ENCODE measurements around the gene RPTOR.

Gene RPTOR

DNA sequence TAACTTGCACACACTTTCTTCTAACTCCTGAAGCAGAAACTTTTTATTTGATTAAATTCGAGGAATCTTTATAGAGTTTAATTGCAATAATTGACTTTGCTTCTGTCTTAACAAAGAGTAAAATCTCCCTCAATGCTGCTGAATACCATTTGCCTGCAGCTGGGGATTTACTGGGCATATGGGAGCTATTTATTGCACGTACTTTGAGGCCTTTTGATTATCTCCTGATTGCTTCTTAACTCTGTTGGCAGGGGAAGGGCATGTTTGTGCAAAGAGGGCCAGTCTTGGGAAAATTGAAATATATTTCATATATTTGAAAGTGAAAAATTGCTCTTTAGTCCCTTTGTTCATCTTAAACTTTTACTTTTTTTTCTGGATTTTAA, 290.2 kb downstream of the RPTOR start:
- H3K4me3 ChIP-seq (ENCODE audit: low read depth, low read length), result no peak overlapping the region
- TF ChIP-seq, protein P1, sequence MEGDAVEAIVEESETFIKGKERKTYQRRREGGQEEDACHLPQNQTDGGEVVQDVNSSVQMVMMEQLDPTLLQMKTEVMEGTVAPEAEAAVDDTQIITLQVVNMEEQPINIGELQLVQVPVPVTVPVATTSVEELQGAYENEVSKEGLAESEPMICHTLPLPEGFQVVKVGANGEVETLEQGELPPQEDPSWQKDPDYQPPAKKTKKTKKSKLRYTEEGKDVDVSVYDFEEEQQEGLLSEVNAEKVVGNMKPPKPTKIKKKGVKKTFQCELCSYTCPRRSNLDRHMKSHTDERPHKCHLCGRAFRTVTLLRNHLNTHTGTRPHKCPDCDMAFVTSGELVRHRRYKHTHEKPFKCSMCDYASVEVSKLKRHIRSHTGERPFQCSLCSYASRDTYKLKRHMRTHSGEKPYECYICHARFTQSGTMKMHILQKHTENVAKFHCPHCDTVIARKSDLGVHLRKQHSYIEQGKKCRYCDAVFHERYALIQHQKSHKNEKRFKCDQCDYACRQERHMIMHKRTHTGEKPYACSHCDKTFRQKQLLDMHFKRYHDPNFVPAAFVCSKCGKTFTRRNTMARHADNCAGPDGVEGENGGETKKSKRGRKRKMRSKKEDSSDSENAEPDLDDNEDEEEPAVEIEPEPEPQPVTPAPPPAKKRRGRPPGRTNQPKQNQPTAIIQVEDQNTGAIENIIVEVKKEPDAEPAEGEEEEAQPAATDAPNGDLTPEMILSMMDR (IDR thresholded peaks at IDR 0.05; ENCODE audit: low read depth, low read length, missing control alignments), result no peak
- DNase-seq (ENCODE audit: low read depth), result no peak

DNA sequence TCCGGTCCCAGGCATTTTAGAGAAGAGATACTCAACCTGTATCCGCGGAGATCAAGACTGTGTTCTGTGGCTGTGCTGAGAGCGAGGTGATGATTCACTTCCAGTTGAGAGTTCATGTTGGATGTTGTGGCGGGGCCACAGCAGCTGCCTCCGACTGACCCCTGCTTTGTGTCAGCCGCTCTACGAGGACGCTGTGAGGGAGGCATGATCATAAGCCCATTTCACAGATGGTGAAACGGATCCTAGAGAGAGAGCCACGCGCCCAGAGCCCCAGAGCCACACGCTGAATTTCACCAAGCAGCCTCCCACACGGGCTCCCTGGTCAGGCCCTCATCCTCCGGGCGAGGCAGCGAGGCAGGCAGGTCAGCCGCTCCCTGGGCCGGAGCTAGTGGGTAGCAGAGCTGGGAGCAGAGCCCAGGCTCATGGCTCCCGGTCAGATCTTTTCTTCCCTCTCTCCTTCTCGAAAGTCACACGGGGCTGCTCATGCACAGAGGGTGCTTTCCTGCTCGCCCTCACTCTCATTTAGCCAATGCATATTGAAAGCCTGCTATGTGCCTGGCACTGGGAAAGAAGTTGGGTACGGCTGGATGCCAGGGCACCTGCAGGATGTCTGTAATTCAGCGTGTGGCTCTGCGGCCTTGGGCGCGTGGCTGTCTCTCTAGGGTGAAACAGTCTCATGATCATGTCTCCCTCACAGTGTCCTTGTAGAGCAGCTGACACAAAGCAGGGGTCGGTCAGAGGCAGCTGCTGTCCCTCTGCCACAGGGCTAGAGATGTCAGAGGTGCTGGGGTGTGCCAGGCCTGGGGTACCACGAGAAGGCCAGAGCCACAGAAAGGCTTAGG, 291.4 kb downstream of the RPTOR start:
- TF ChIP-seq, protein P1 (IDR thresholded peaks at IDR 0.05; ENCODE audit: low read depth, low read length, missing control alignments), result no peak

DNA sequence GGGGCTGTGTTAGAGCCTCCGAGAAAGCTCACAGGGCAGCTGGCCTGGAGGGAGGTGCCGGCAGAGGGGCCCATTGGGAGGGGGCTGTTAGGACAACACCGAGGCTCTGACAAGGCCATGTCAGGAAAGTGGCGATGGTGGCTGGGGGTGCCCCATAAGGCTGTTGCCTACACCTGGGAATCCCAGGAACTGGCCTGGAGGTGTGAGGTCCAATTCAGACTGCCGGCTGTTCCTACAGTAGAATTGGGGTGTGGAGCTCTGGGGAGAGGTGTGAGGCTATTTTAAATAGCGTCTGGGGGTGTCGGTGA, 292.0 kb downstream of the RPTOR start:
- DNase-seq (ENCODE audit: low read depth), result no peak
- TF ChIP-seq, protein P1 (IDR thresholded peaks at IDR 0.05; ENCODE audit: low read depth, low read length, missing control alignments), result no peak
- no peak overlapping the region for H3K4me3 ChIP-seq (ENCODE audit: low read depth, low read length)

More for the DNA sequence above, 291.4 kb downstream of the RPTOR start:
- DNase-seq (ENCODE audit: low read depth), result no peak
- no peak overlapping the region for H3K4me3 ChIP-seq (ENCODE audit: low read depth, low read length)

DNA sequence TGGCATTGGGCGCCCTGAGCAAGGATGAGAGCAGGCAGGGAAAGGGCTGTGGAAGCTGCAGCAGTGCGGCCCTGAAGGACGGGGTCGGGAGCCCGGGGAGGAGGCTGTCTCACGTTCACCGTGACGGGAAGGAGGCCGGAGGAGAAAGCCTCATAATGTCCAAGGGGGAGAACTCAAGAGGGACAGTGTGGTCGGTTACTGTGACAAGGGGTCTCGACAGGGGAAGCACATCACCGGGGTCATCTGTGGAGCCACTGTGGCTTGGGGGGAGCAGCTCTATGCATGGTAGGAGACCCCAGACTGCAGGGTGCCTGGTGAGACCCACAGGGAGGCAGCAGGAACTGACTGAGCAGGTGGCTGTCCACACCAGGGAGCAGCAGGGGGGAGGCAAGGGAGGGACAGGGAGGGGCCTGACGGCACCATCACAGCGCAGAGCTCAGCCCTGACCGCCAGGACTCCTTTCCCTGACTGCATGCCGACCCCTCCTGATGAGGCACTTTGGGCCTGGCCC, 292.4 kb downstream of the RPTOR start:
- DNase-seq (ENCODE audit: low read depth), result no peak
- TF ChIP-seq, protein P1 (IDR thresholded peaks at IDR 0.05; ENCODE audit: low read depth, low read length, missing control alignments), result no peak
- H3K4me3 ChIP-seq (ENCODE audit: low read depth, low read length), result no peak overlapping the region

DNA sequence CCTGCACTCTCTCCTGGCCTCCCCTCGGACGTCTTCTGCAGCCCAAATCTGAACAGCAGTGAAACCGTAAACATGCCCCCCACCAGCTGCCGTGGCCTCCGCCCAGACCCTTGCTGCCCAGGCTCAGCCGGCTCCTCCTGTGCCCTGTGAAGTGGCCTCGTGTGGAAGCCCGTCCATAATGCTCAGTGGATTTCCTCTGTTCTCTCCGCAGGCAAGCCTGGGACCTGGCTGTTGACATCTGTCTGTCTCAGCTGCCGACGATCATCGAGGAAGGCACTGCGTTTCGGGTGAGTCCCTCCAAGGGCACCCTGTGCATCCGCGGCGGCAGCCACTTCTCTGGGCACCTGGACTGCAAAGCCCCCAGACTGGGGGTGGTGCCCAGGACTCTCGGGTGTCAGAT, 293.1 kb downstream of the RPTOR start:
- DNase-seq (ENCODE audit: low read depth), result no peak
- H3K4me3 ChIP-seq (ENCODE audit: low read depth, low read length), result no peak overlapping the region
- TF ChIP-seq, protein P1 (IDR thresholded peaks at IDR 0.05; ENCODE audit: low read depth, low read length, missing control alignments), result no peak

DNA sequence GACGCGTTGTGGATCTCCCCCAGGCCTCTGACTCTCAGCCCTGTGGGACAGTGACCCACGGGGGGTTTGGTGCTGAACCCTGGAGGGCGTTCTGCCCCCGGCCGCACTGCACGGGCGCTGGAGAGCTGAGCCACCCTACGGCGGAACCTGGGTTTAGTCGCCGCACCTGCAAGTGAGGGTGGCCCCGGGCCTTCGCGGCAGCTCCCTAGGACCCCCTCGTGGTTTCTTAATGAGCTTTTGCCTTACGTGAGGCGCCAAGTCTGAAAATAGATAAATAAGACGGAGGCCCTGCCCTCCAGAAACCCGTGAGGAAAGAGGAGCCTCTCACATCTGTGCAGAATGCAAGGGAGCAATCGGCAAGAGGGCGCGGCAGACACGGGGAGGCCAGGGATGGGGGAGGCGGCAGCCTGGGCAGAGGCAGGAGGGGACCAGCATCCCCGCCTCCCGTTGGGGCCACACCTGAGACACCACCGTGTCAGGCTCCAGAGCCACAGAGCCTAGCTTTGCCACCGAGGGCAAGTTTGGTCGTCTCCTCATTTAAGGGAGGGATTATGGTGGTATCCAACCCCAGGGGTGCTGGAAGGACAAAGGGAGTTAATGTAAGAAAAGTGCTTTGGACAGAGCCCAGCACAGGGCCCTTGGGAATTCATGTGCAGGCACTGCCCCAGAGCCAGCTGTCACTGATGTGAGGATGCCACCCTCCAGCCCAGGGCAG, 293.8 kb downstream of the RPTOR start:
- no peak for DNase-seq (ENCODE audit: low read depth)
- TF ChIP-seq, protein P1 (IDR thresholded peaks at IDR 0.05; ENCODE audit: low read depth, low read length, missing control alignments), result no peak
- H3K4me3 ChIP-seq (ENCODE audit: low read depth, low read length), result no peak overlapping the region

Data from GM12864 (cell line).